Calu3 (cell line): ENCODE data around the gene LAMA2. TPM values are rescaled to one million over a fixed set of nuclear protein-coding genes. Genes with fewer than 3 reads are reported as not detected.

Experiments used
- BruUV-seq: library from RNA; stranded (reverse); fragments of 400-500 nt; replicated peaks from 2 replicates; lab custom pipeline; 2021; lab: Mats Ljungman, UMichigan
- CTCF ChIA-PET: fragments of 300-600 bp; sonication (Branson Sonifier 250); formaldehyde crosslinking; loops from one replicate; lab custom pipeline; 2022; ENCODE audit warnings: antibody characterized with exemption; lab: Charles Lee
- DNase-seq: peaks from one replicate; pipeline ENCODE4 v3.0.0; 2022
- H3K27ac Mint-ChIP-seq: one replicate; pipeline ENCODE4 v1.8.0; 2022; ENCODE audit warnings: mixed read lengths; ENCODE audit not compliant: unreplicated experiment
- H3K27me3 Mint-ChIP-seq: one replicate; pipeline ENCODE4 v1.8.0; 2022; ENCODE audit warnings: mixed read lengths; ENCODE audit not compliant: unreplicated experiment
- H3K36me3 Mint-ChIP-seq: one replicate; pipeline ENCODE4 v1.8.0; 2022; ENCODE audit warnings: mild to moderate bottlenecking, moderate library complexity, mixed read lengths; ENCODE audit not compliant: insufficient read depth, unreplicated experiment
- H3K4me1 Mint-ChIP-seq: one replicate; pipeline ENCODE4 v1.8.0; 2022; ENCODE audit warnings: mild to moderate bottlenecking, low read depth, mixed read lengths; ENCODE audit not compliant: unreplicated experiment
- H3K4me3 Mint-ChIP-seq: one replicate; pipeline ENCODE4 v1.8.0; 2022; ENCODE audit warnings: mild to moderate bottlenecking, low read depth, moderate library complexity, mixed read lengths; ENCODE audit not compliant: unreplicated experiment
- H3K9me3 Mint-ChIP-seq: one replicate; pipeline ENCODE4 v1.8.0; 2022; ENCODE audit warnings: low read depth, mixed read lengths; ENCODE audit not compliant: unreplicated experiment
- CTCF ChIP-seq: fragments of 200-600 bp; IDR thresholded peaks from one replicate; pipeline ENCODE4 v1.8.0; 2022; ENCODE audit warnings: antibody characterized with exemption; ENCODE audit not compliant: unreplicated experiment
- intact Hi-C: fragments of 100-400 bp; cut with micrococcal nuclease; formaldehyde crosslinking; loops from one replicate; pipeline ENCODE4 v1.10.0; 2022; ENCODE audit not compliant: unreplicated experiment
- total RNA-seq: library from RNA; stranded (reverse); gene quantifications from 2 replicates; pipeline ENCODE4 v1.2.3, GENCODE V29; 2022

LAMA2 gene
- total RNA-seq, 1 experiment from 2014 or later, result 0.80 TPM

GRCh38 chr6:129130959-129131681, 248.2 kb downstream of the LAMA2 start:
- H3K4me1 Mint-ChIP-seq, result no peaks in the 10 kb centered on the region
- CTCF ChIA-PET, result interaction anchor here (1.2 kb wide), 1 partner anchor 9 kb away, joined by 4 read pairs; no protein-coding TSS in a partner anchor
- H3K4me3 Mint-ChIP-seq, result no peak overlapping the region
- TF ChIP-seq CTCF, result no peak
- H3K27ac Mint-ChIP-seq, result no peak overlapping the region
- H3K9me3 Mint-ChIP-seq, result no peaks in the 10 kb centered on the region
- no peaks in the 10 kb centered on the region for H3K36me3 Mint-ChIP-seq
- intact Hi-C loops, result no loop called here
- peaks cover 20% of the 10 kb centered on the region for H3K27me3 Mint-ChIP-seq
- no TSS peak for BruUV-seq
- DNase-seq, result no peak

DNA sequence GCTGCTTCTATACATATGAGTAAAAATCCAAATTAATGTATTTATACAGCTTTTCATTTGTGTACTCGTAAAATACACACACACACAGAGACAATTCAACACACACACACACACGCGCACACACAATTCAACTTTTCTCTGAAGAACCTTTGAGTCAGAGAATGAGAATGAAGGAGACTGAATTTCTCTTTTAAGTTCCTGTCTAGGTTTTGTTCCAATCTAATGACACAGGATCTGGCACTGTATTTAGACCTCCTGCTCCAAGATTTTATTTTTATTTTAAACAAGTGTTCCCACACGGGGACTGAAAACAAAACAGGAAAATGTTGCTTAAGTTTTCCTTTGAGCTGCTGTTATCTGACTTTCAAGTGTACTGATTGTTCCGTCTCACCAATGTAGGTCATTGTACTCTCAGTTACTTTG, 250.8 kb downstream of the LAMA2 start:
- Mint-ChIP-seq H3K4me1 (no peaks in the 10 kb centered on the region), H3K36me3 (no peaks in the 10 kb centered on the region), H3K27me3 (peaks cover 20% of the 10 kb centered on the region), H3K4me3 (no peak overlapping the region), H3K9me3 (no peaks in the 10 kb centered on the region), H3K27ac (no peak overlapping the region)
- no peak for TF ChIP-seq CTCF
- CTCF ChIA-PET, result interaction anchor here (0.6 kb wide), 1 partner anchor 163 kb away, joined by 3 read pairs; no protein-coding TSS in a partner anchor
- DNase-seq, result no peak
- intact Hi-C loops, result no loop called here
- no TSS peak for BruUV-seq

- no peak for TF ChIP-seq CTCF
- H3K27ac Mint-ChIP-seq, result no peak overlapping the region
- H3K4me3 Mint-ChIP-seq, result no peak overlapping the region
- no peaks in the 10 kb centered on the region for H3K9me3 Mint-ChIP-seq
- no peak for DNase-seq
- H3K27me3 Mint-ChIP-seq, result peaks cover 20% of the 10 kb centered on the region
- BruUV-seq, result no TSS peak
- H3K4me1 Mint-ChIP-seq, result no peaks in the 10 kb centered on the region
- CTCF ChIA-PET, result no interaction called here
- intact Hi-C loops, result no loop called here
- H3K36me3 Mint-ChIP-seq, result no peaks in the 10 kb centered on the region
Measured at GRCh38 chr6:129134535-129134934, 251.6 kb downstream of the LAMA2 start.

DNA sequence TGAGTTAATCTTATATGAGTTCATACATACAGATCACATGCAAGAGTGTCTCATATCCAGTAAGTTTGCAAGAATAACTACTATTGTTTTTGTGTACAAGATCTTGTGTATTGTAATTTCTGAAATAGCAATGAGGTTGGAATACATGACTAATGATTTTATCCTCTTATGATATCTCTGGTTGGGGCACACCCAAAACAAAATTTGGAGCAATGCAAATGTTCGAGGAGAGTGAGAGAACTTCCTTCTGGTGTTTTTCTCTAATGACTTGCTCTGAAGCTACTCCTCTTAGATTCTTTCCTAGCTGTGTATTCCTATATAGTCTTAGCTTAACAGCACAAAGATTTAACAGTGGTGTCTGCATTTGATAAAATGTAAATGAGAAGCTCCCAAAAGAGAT, 252.5 kb downstream of the LAMA2 start:
- no peak overlapping the region for H3K4me3 Mint-ChIP-seq

More for the DNA sequence above, 252.5 kb downstream of the LAMA2 start:
- H3K9me3 Mint-ChIP-seq, result no peaks in the 10 kb centered on the region
- peaks cover 20% of the 10 kb centered on the region for H3K27me3 Mint-ChIP-seq
- BruUV-seq, result no TSS peak
- no peak for DNase-seq
- H3K27ac Mint-ChIP-seq, result no peak overlapping the region
- no peaks in the 10 kb centered on the region for H3K4me1 Mint-ChIP-seq
- intact Hi-C loops, result no loop called here
- no peaks in the 10 kb centered on the region for H3K36me3 Mint-ChIP-seq
- no peak for TF ChIP-seq CTCF
- CTCF ChIA-PET, result no interaction called here
